Activated B cell treated with CpG ODN at 0.5 μM for 24 hours (primary cell): ENCODE measurements around the gene ZNF692. TPM values are rescaled to one million over a fixed set of nuclear protein-coding genes. Genes with fewer than 3 reads are reported as not detected.
A peak's percentile ranks its signal among the peaks of the same experiment; 100 is the strongest.

Source experiments
- ATAC-seq: fragments of 200-7000 bp; cut with Tn5 transposase; one replicate; pipeline ENCODE4 v1.10.0; 2021; ENCODE audit warnings: low read depth, mild to moderate bottlenecking, moderate library complexity
- CTCF ChIA-PET: fragments of 350-600 bp; sonication (Branson Sonifier 250); formaldehyde crosslinking; loops from one replicate; lab custom pipeline; 2021; ENCODE audit warnings: antibody characterized with exemption; lab: Charles Lee
- POLR2A ChIA-PET: fragments of 350-600 bp; sonication (Branson Sonifier 250); formaldehyde crosslinking; loops from one replicate; lab custom pipeline; 2021; ENCODE audit warnings: antibody characterized with exemption; lab: Charles Lee
- DNase-seq: peaks from one replicate; pipeline ENCODE4 v3.0.0; 2022
- H3K27ac Mint-ChIP-seq: one replicate; pipeline ENCODE4 v1.8.0; 2020; ENCODE audit warnings: mixed read lengths
- H3K27me3 Mint-ChIP-seq: one replicate; pipeline ENCODE4 v1.8.0; 2021; ENCODE audit warnings: mixed read lengths
- H3K36me3 Mint-ChIP-seq: one replicate; pipeline ENCODE4 v1.8.0; 2021; ENCODE audit warnings: low read depth, mixed read lengths
- H3K4me1 Mint-ChIP-seq: one replicate; pipeline ENCODE4 v1.8.0; 2021; ENCODE audit warnings: mixed read lengths
- H3K4me3 Mint-ChIP-seq: one replicate; pipeline ENCODE4 v1.8.0; 2020; ENCODE audit warnings: mild to moderate bottlenecking, mixed read lengths
- H3K9me3 Mint-ChIP-seq: one replicate; pipeline ENCODE4 v1.8.0; 2020; ENCODE audit warnings: mixed read lengths
- intact Hi-C: fragments of 100-400 bp; cut with micrococcal nuclease; formaldehyde crosslinking; loops from one replicate; pipeline ENCODE4 v1.15.1; 2024
- total RNA-seq: library from RNA; stranded (reverse); gene quantifications from 2 replicates; pipeline ENCODE4 v1.2.3, GENCODE V29; 2022
- TF ChIP-seq, protein P1 (sequence below): fragments of 200-600 bp; IDR thresholded peaks from one replicate; pipeline ENCODE4 v1.8.0; 2022; ENCODE audit warnings: antibody characterized with exemption, mild to moderate bottlenecking

ZNF692 gene
- total RNA-seq, 1 donor from 2014 or later = 40.3 TPM

GRCh38 chr1:248857201-248857600, 1.7 kb downstream of the ZNF692 start:
- ATAC-seq = no peak
- Mint-ChIP-seq H3K9me3 (no peaks in the 10 kb centered on the region), H3K4me1 (peaks cover 43% of the 10 kb centered on the region), H3K27ac (peak overlapping the region; percentile 32), H3K36me3 (peaks cover 21% of the 10 kb centered on the region), H3K4me3 (peak overlapping the region; percentile 87), H3K27me3 (no peaks in the 10 kb centered on the region)
- intact Hi-C loops = no loop called here
- ChIA-PET POLR2A (interaction anchor here (1.4 to 3.2 kb wide), 3 partner anchors 19 to 49 kb away, joined by 3 to 27 read pairs (median 3); partner anchors contain the start of genes PGBD2, SH3BP5L and ZNF672), CTCF (interaction anchor here (3.2 kb wide), 1 partner anchor 20 kb away, joined by 12 read pairs; the partner anchor contains the start of gene ZNF672)
- no peak for DNase-seq
- TF ChIP-seq, protein P1, sequence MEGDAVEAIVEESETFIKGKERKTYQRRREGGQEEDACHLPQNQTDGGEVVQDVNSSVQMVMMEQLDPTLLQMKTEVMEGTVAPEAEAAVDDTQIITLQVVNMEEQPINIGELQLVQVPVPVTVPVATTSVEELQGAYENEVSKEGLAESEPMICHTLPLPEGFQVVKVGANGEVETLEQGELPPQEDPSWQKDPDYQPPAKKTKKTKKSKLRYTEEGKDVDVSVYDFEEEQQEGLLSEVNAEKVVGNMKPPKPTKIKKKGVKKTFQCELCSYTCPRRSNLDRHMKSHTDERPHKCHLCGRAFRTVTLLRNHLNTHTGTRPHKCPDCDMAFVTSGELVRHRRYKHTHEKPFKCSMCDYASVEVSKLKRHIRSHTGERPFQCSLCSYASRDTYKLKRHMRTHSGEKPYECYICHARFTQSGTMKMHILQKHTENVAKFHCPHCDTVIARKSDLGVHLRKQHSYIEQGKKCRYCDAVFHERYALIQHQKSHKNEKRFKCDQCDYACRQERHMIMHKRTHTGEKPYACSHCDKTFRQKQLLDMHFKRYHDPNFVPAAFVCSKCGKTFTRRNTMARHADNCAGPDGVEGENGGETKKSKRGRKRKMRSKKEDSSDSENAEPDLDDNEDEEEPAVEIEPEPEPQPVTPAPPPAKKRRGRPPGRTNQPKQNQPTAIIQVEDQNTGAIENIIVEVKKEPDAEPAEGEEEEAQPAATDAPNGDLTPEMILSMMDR = no peak

GRCh38 chr1:248856176-248856575, 2.7 kb downstream of the ZNF692 start:
- ChIA-PET CTCF (no interaction called here), POLR2A (interaction anchor here (0.6 to 1.8 kb wide), 4 partner anchors 12 to 30 kb away, joined by 3 to 4 read pairs (median 4); partner anchors contain the start of genes SH3BP5L and ZNF672)
- DNase-seq (no peak), ATAC-seq (no peak)
- TF ChIP-seq, protein P1 = no peak
- Mint-ChIP-seq H3K4me1 (peaks cover 42% of the 10 kb centered on the region), H3K4me3 (no peak overlapping the region), H3K27ac (no peak overlapping the region), H3K9me3 (no peaks in the 10 kb centered on the region), H3K27me3 (no peaks in the 10 kb centered on the region), H3K36me3 (peaks cover 21% of the 10 kb centered on the region)
- intact Hi-C loops = no loop called here

GRCh38 chr1:248855580-248855979, 3.3 kb downstream of the ZNF692 start:
- no peak for ATAC-seq
- intact Hi-C loops = no loop called here
- ChIA-PET POLR2A (interaction anchor here (1.6 to 1.8 kb wide), 2 partner anchors 16 to 30 kb away, joined by 3 to 4 read pairs; partner anchors contain the start of gene SH3BP5L), CTCF (no interaction called here)
- no peak overlapping the region for H3K4me3 Mint-ChIP-seq
- peak overlapping the region; percentile 9 for H3K27ac Mint-ChIP-seq
- no peaks in the 10 kb centered on the region for H3K9me3 Mint-ChIP-seq
- no peaks in the 10 kb centered on the region for H3K27me3 Mint-ChIP-seq
- H3K36me3 Mint-ChIP-seq = peaks cover 23% of the 10 kb centered on the region
- DNase-seq = no peak
- TF ChIP-seq, protein P1 = no peak
- H3K4me1 Mint-ChIP-seq = peaks cover 42% of the 10 kb centered on the region

- Mint-ChIP-seq H3K4me3 (no peak overlapping the region), H3K27ac (peak overlapping the region; percentile 60), H3K36me3 (peaks cover 38% of the 10 kb centered on the region), H3K27me3 (no peaks in the 10 kb centered on the region), H3K9me3 (no peaks in the 10 kb centered on the region), H3K4me1 (peaks cover 26% of the 10 kb centered on the region)
- TF ChIP-seq, protein P1 = no peak
- intact Hi-C loops = no loop called here
- CTCF ChIA-PET = no interaction called here
- ATAC-seq (no peak), DNase-seq (no peak)
- POLR2A ChIA-PET = interaction anchor here (0.8 kb wide), 1 partner anchor 15 kb away, joined by 6 read pairs; no protein-coding TSS in a partner anchor
Observed at GRCh38 chr1:248853663-248854375, 5.1 kb downstream of the ZNF692 start.
